K562 (cell line): ENCODE results near the gene BMP8B. TPM values are rescaled to one million over a fixed set of nuclear protein-coding genes. Genes with fewer than 3 reads are reported as not detected.
A peak's percentile ranks its signal among the peaks of the same experiment; 100 is the strongest.

Source experiments
- AFF1 ChIP-seq, 2 experiments: fragments of 450-650 bp; IDR thresholded peaks; 2 replicates each; pipeline ENCODE4 v1.6.1; 2018; ENCODE audit warnings: mild to moderate bottlenecking in 2 of 2, low read depth in 1 of 2; ENCODE audit not compliant: partially characterized antibody in 2 of 2
- ATF7 ChIP-seq: fragments of 450-650 bp; IDR thresholded peaks from 2 replicates; pipeline ENCODE4 v1.7.1; 2014; ENCODE audit warnings: mild to moderate bottlenecking, moderate library complexity
- CHCHD3 ChIP-seq: fragments of 250-450 bp; sonication (Bioruptor Pico); IDR thresholded peaks from 2 replicates; pipeline ENCODE4 v2.1.2; 2022; ENCODE audit warnings: mild to moderate bottlenecking
- FOXP4 ChIP-seq: sonication (generic); formaldehyde crosslinking; IDR thresholded peaks from 2 replicates; pipeline ENCODE4 v1.8.0; 2022; ENCODE audit warnings: mild to moderate bottlenecking, missing genetic modification reagents, borderline replicate concordance
- HLTF ChIP-seq: fragments of 450-650 bp; IDR thresholded peaks from 2 replicates; pipeline ENCODE4 v1.6.1; 2016
- KDM5B ChIP-seq: fragments of 200-600 bp; sonication (generic); IDR thresholded peaks from 2 replicates; pipeline ENCODE4 v1.6.1; 2012; ENCODE audit warnings: low read depth, mild to moderate bottlenecking, moderate library complexity, low read length, control low read depth, inconsistent platforms; ENCODE audit not compliant: insufficient replicate concordance
- LEF1 ChIP-seq: fragments of 450-650 bp; IDR thresholded peaks from 2 replicates; pipeline ENCODE4 v1.6.1; 2016; ENCODE audit warnings: mild to moderate bottlenecking
- NFE2L1 ChIP-seq: fragments of 450-650 bp; IDR thresholded peaks from 2 replicates; pipeline ENCODE4 v1.6.1; 2016; ENCODE audit warnings: missing genetic modification characterization, low read depth, mild to moderate bottlenecking, missing compliant biosample characterization, moderate library complexity, borderline replicate concordance
- SETDB1 ChIP-seq: IDR thresholded peaks from one replicate; pipeline ENCODE4 v1.6.1; 2012; ENCODE audit warnings: low read length, control low read depth, inconsistent platforms
- SRF ChIP-seq, 2 experiments: fragments of 250-450, 450-650 bp in 1 of 2; sonication (Bioruptor Pico) in 1 of 2; sonication (generic) in 1 of 2; formaldehyde crosslinking; IDR thresholded peaks; 2 replicates each; pipeline versions ENCODE4 v1.5.0 to v1.5.1; 2020 to 2022; ENCODE audit warnings: mild to moderate bottlenecking in 1 of 2, missing genetic modification reagents in 1 of 2
- TEAD1 ChIP-seq, 2 experiments: fragments of 450-650 bp in 1 of 2; sonication (generic) in 1 of 2; formaldehyde crosslinking; IDR thresholded peaks; 2 replicates each; pipeline versions ENCODE4 v1.4.0 to v1.8.0; 2020 to 2022; ENCODE audit warnings: mild to moderate bottlenecking in 2 of 2, missing genetic modification reagents in 1 of 2
- ZBED1 ChIP-seq: IDR thresholded peaks from 2 replicates; pipeline ENCODE4 v1.6.1; 2014
- ZNF121 ChIP-seq: sonication (generic); formaldehyde crosslinking; conservative IDR thresholded peaks from 2 replicates; pipeline ENCODE4 v1.8.0; 2022; ENCODE audit warnings: missing genetic modification reagents
- ZNF133 ChIP-seq: fragments of 250-450 bp; sonication (Bioruptor Pico); IDR thresholded peaks from 2 replicates; pipeline ENCODE4 v1.4.0; 2020; ENCODE audit warnings: mild to moderate bottlenecking
- ZNF282 ChIP-seq: sonication (generic); formaldehyde crosslinking; IDR thresholded peaks from 2 replicates; pipeline ENCODE4 v1.8.1; 2023; ENCODE audit warnings: missing genetic modification reagents
- ZNF347 ChIP-seq: fragments of 450-650 bp; formaldehyde crosslinking; IDR thresholded peaks from 2 replicates; pipeline ENCODE4 v1.4.0; 2020; ENCODE audit warnings: low read depth, mild to moderate bottlenecking, moderate library complexity
- ZNF592 ChIP-seq: fragments of 450-650 bp; IDR thresholded peaks from 2 replicates; pipeline ENCODE4 v1.6.1; 2017; ENCODE audit warnings: antibody characterized with exemption, mild to moderate bottlenecking
- ZNF79 ChIP-seq: fragments of 250-450 bp; sonication (Bioruptor Pico); IDR thresholded peaks from 2 replicates; pipeline ENCODE4 v1.4.0; 2020; ENCODE audit warnings: low read depth, mild to moderate bottlenecking, moderate library complexity
- polyA plus RNA-seq, 8 experiments: library from polyadenylated mRNA; depleted of rRNA in 4 of 8; stranded (reverse) in 5 of 8; unstranded in 3 of 8; fragments of >200 nt; fragmentation: Nextera tagmentation in 2 of 8; fragmentation: Illumina TruSeq in 1 of 8; extraction: Ambion mirVana in 2 of 8; extraction: Trizol in 1 of 8; gene quantifications; 2 replicates each; pipeline versions ENCODE4 v1.2.1 to v1.2.3, GENCODE V29; 2011 to 2014; ENCODE audit warnings: inconsistent platforms in 1 of 8, missing spikeins in 1 of 8
- total RNA-seq, 7 experiments: library from RNA; depleted of rRNA in 6 of 7; stranded (reverse); fragments of >200 nt in 6 of 7; fragmentation: Illumina TruSeq in 2 of 7; extraction: Trizol in 2 of 7; gene quantifications; 2 replicates each; pipeline versions ENCODE4 v1.2.1 to v1.2.3, GENCODE V29; 2011 to 2021; ENCODE audit warnings: low replicate concordance in 1 of 7

The BMP8B gene
- total and polyA plus RNA-seq, 9 of the 15 experiments (the other 6 are each of a cell fraction or from before 2014, with no cell fraction given), result 0.03 to 0.33 (median 0.14) TPM

GRCh38 chr1:39788758-39789570 is at the start of gene BMP8B (continued):
- TF ChIP-seq ATF7, result no peak
- TF ChIP-seq ZNF282 (CRISPR knock-in tag), result peak; percentile 71; the same call in 1 of the 2 replicates
- no peak for TF ChIP-seq LEF1
- no peak for TF ChIP-seq ZBED1
- TF ChIP-seq SETDB1, result no peak
- no peak for TF ChIP-seq SRF (CRISPR knock-in tag; IDR thresholded peaks at IDR 0.05)
- TF ChIP-seq KDM5B, result no peak
- no peak for TF ChIP-seq HLTF
- TF ChIP-seq ZNF347 (CRISPR knock-in tag), result no peak
- peak; percentile 75; the same call in 1 of the 2 replicates for TF ChIP-seq ZNF121
- TF ChIP-seq NFE2L1, result no peak
- TF ChIP-seq TEAD1 (CRISPR knock-in tag; IDR thresholded peaks at IDR 0.05), result peak in 1 of 2 experiments; percentile 79; a peak in 1 of 4 replicates
- no peak for TF ChIP-seq CHCHD3
- peak; percentile 90 for TF ChIP-seq ZNF592
- peak; percentile 39; the same call in 1 of the 2 replicates for TF ChIP-seq FOXP4 (CRISPR knock-in tag)
- no peak for TF ChIP-seq AFF1 (IDR thresholded peaks at IDR 0.05; ENCODE audit: low read depth in 1 of 2, partially characterized antibody in 2 of 2)
- TF ChIP-seq ZNF79 (CRISPR knock-in tag), result no peak
- no peak for TF ChIP-seq ZNF133 (CRISPR knock-in tag)
